ENCODE measurements around the gene ASCC3.

ASCC3 gene

DNA sequence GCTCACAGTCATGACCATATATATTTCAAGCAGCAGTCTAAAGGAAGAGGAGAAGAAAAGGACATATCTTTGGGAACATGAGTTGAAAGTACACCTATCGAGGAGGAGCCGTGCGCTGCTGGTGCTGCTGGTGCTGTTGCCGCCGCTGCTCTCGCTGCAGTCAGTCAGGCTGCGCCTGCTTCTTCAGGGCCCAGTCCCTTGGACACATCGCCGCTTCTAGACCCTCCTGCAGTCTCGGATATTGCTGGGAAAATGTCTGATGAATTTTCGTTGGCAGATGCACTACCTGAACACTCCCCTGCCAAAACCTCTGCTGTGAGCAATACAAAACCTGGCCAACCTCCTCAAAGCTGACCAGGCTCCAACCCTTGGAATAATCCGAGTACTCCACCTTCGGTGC lies 8.2 kb upstream of the ASCC3 start:
- in situ Hi-C loops (cut with MboI; ENCODE audit: low pct_unique_long_range_greater_than_20kb, low sequenced_read_pairs, unreplicated experiment): no loop called here
- no peak for DNase-seq (ENCODE audit: low spot score)
- no peak for TF ChIP-seq CTCF (IDR thresholded peaks at IDR 0.05; ENCODE audit: extremely low read depth, insufficient read depth, missing control alignments)

DNA sequence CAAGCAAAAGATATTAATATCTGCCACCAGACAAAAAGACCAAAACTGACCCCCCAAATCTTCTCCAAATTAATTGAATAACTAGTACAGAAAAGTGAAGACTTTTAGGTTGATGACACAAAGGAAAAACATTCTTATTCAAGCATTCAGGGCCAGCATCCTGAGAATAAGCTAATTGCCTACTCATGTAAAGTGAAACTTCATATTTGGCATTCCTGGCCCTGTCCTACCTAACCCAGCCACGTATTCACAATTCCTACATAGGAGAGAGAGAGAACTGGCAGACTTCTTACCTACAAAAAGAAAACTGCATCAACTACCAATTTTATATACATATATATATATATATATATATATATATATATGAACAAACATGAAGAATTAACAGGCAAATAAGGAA lies 4.9 kb upstream of the ASCC3 start:
- in situ Hi-C loops (cut with MboI; ENCODE audit: low pct_unique_long_range_greater_than_20kb, low sequenced_read_pairs, unreplicated experiment): no loop called here
- no peak for DNase-seq (ENCODE audit: low spot score)
- TF ChIP-seq CTCF (IDR thresholded peaks at IDR 0.05; ENCODE audit: extremely low read depth, insufficient read depth, missing control alignments): no peak

GRCh38 chr6:100883347-100883746 lies 2.2 kb upstream of the ASCC3 start:
- TF ChIP-seq CTCF (IDR thresholded peaks at IDR 0.05; ENCODE audit: extremely low read depth, insufficient read depth, missing control alignments): no peak
- DNase-seq (ENCODE audit: low spot score): no peak
- in situ Hi-C loops (cut with MboI; ENCODE audit: low pct_unique_long_range_greater_than_20kb, low sequenced_read_pairs, unreplicated experiment): no loop called here

DNA sequence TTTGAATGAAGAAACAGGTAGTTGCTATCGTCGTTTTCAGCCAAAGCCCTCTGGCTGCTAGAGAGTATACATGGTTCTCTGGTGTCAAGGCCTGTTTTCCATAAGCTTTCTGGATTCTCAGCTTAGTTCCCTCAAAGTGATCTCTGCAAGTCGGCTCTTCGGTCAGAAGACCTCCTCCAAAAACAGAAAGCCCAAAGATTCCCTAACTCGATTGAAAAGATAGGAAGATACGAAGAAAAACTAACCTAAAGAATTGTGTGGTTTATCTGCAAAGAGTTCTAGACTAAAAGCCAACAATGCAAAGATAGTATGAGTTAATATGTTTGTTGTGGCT lies 545 bp upstream of the ASCC3 start:
- in situ Hi-C loops (cut with MboI; ENCODE audit: low pct_unique_long_range_greater_than_20kb, low sequenced_read_pairs, unreplicated experiment): no loop called here
- DNase-seq (ENCODE audit: low spot score): peak; percentile 18

DNA sequence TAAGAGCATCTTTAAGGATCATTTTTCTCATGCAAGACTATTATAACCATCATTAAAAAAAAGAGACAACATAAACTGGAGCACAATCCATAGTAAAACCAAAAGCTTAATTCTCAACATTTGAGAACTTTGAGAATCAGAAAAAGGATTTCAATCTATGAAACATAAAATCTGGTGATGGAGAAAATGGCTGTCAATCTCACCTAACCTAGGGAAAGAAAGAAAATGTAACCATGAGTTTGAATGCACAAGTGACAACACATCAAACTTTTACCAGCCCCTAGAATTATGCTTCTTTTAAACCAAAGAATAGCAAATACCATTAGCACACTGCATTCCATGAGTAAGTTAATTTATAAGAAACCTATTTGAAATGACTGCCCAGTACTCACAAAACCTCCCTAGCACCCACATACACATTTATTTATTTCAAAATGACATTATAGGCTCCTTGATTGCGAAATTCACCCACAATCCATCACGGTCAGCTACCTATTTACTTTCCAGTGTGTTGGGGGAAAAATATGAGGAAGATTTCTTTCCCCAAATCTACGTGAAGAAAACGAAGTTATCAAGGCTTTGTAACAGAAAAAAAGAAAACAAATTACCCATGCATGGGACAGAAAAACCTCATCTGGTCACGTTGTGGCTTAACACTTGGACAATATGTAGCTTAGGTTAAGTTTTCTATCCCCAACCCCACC lies 828 bp downstream of the ASCC3 start:
- DNase-seq (ENCODE audit: low spot score): no peak
- no peak for TF ChIP-seq CTCF (IDR thresholded peaks at IDR 0.05; ENCODE audit: extremely low read depth, insufficient read depth, missing control alignments)
- in situ Hi-C loops (cut with MboI; ENCODE audit: low pct_unique_long_range_greater_than_20kb, low sequenced_read_pairs, unreplicated experiment): no loop called here

More for the DNA sequence above, 545 bp upstream of the ASCC3 start:
- TF ChIP-seq CTCF (IDR thresholded peaks at IDR 0.05; ENCODE audit: extremely low read depth, insufficient read depth, missing control alignments): no peak

GRCh38 chr6:100879317-100879716 lies 1.8 kb downstream of the ASCC3 start:
- no peak for DNase-seq (ENCODE audit: low spot score)
- TF ChIP-seq CTCF (IDR thresholded peaks at IDR 0.05; ENCODE audit: extremely low read depth, insufficient read depth, missing control alignments): no peak
- in situ Hi-C loops (cut with MboI; ENCODE audit: low pct_unique_long_range_greater_than_20kb, low sequenced_read_pairs, unreplicated experiment): no loop called here

Data from GM13977 (cell line).